Caki2 (cell line): ENCODE measurements around the gene LY6G6F. TPM values are rescaled to one million over a fixed set of nuclear protein-coding genes. Genes with fewer than 3 reads are reported as not detected.
"Not testable (repeated sequence)": the region's sequence is repeated elsewhere in the genome, so short reads cannot be mapped to it uniquely, and the experiment has no call there.

ENCODE experiments used
- DNase-seq: peaks from one replicate; pipeline ENCODE4 v3.0.0-alpha.2; 2015; ENCODE audit warnings: low read depth
- in situ Hi-C: cut with HindIII; loops from 2 replicates; pipeline ENCODE4 v1.10.0; 2016; ENCODE audit warnings: low sequenced_read_pairs, low pct_unique_long_range_greater_than_20kb, mixed read lengths
- total RNA-seq: library from RNA; depleted of rRNA; stranded (reverse); fragments of >200 nt; shearing (Covaris generic); gene quantifications from 2 replicates; pipeline ENCODE4 v1.2.3, GENCODE V29; 2014; ENCODE audit warnings: low replicate concordance

LY6G6F gene
- total RNA-seq, 1 experiment from 2014 or later = not detected

DNA sequence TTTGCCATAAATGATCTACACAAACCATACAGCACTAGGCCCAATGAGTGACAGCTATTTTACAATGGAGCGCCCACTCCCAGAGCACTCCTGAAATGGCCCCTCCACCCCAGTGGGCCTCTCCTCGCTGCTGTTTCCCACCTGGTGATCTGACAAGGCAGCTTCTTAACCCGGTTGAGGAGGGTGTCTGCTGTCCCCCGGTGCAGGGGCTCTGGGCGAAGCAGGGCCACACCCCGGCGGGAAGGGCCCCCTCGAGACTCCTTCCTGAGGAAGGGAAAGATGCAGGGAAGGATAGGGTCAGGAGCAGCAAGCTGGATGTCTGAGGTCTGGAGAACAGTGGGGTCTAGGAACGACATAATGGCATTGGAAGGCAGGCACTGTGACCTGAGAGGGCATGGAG is 13.8 kb upstream of the LY6G6F start:
- in situ Hi-C loops = no loop called here
- no peak for DNase-seq

DNA sequence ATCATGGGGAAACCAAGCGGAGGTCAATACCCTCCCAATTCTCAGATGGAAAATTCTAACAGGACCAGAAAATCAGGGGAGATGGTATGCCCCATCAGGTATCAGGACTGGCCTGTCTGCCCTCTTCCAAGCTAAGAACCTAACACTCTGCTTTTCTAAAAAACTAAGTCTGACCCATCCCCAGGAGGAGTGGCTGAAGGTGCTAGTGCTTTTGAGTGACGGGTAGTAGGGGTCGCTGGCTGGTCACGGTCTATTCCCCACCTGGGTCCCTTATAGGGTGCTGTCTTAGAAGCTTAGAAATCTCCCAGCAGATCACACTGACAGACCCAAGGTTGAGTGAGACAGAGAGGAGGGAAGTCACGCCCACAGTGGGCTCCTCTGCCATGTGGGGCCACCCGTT is 13.1 kb upstream of the LY6G6F start:
- DNase-seq = no peak
- in situ Hi-C loops = no loop called here

DNA sequence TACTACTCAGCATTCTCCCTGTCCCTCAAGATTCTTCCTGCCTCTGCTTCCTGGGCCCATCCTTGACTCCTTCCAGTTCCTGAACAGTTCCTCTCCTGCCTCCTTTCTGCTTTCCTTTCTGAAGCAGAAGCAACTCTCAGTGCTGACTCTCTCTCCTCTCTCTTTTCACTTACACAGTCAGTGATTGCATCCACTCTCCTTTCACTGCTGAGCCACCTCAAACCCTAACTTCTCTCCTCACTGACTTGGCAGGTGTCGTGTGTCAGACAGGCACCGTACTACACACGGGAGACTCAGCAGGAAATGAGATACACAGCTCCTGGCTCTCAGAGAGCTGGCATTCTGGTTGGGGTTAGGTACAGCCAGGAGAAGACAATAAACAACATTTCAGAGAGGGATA is 9.1 kb upstream of the LY6G6F start:
- DNase-seq = no peak
- in situ Hi-C loops = no loop called here

DNA sequence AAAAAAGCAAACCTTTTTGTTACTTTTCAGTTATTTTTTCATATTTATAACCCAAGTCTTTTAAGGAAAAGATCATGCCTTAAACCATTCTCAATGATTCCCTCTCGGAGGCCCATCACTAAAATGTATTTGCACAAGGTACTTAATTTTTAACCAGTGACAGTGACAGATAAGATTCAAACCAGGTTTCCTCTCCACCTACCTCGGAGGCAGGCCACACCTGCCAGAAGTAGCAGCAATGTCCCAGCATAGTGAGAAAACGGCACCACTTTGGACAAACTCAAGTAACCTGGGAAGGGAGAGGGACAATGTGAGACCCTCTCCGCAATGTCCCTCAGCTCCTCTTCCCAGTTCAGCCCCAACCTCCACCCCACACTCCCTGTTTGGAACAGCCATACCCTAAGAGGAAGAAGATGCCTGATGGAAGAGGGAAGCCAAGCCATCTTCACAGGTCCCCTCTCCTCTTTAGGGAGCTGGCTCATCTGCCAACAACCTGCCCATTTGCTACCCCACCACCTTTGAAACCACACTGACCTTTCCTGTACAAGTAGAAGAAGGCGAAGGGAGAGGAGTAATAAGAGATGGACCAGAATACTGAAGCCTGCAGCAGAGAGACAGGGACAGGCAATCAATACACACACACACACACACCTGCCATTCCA is 5.8 kb upstream of the LY6G6F start:
- in situ Hi-C loops = no loop called here
- DNase-seq = no peak

DNA sequence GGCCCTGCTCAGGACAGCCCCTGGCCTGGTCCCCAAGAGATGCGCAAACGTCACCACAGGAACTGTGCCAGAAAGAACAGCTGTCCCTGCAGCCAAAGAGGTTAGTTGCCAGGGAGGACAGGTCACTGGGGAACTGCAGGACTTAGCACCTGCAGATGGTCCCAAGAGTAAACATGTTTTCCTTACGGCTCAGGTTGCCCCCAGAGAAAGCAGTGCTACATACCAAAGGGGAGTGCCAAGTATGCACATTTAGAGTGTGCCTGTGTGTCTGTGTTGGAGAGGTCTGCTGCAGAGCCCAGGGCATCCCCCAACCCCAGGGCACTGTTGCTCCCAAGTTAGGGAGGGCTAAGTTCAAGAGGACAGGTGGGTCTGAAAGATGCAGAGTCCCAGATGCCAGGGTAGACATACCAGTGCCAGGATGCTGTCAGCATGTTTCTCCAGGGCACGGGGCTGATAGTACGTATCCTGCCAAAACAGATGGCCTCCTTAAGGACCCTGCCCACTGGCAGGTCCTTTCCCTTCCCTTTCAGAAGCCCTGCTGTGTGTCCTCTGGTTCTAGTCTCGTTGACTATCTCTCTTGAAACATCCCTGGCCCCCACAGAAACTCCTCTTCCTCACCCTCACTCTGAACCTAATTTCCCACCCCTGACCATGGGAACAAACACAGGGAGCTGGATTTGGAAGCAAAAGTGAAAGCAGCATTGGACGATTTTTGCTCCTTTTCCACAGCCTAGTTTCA is 4.8 kb upstream of the LY6G6F start:
- in situ Hi-C loops = no loop called here
- DNase-seq = no peak

DNA sequence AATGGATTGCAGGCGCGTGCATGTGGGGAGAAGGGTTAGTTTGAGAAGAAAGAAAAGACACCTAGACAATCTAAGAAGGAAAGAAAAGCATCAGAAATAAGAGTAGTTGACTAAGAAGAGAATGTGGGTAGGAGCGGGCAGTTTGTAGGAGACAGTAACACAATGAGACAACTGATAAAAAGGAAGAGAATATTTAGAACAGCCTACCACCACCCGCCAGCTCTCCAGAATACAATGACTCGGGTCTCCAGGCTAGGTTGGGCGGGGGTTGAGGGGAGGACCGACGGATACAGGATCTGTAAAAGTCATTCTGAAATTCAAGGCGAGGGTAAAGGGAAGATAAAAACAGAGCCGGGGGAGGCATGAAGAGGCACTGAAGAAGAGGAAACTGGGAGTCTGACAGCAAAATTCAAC is 4.3 kb upstream of the LY6G6F start:
- in situ Hi-C loops = no loop called here
- DNase-seq = no peak

DNA sequence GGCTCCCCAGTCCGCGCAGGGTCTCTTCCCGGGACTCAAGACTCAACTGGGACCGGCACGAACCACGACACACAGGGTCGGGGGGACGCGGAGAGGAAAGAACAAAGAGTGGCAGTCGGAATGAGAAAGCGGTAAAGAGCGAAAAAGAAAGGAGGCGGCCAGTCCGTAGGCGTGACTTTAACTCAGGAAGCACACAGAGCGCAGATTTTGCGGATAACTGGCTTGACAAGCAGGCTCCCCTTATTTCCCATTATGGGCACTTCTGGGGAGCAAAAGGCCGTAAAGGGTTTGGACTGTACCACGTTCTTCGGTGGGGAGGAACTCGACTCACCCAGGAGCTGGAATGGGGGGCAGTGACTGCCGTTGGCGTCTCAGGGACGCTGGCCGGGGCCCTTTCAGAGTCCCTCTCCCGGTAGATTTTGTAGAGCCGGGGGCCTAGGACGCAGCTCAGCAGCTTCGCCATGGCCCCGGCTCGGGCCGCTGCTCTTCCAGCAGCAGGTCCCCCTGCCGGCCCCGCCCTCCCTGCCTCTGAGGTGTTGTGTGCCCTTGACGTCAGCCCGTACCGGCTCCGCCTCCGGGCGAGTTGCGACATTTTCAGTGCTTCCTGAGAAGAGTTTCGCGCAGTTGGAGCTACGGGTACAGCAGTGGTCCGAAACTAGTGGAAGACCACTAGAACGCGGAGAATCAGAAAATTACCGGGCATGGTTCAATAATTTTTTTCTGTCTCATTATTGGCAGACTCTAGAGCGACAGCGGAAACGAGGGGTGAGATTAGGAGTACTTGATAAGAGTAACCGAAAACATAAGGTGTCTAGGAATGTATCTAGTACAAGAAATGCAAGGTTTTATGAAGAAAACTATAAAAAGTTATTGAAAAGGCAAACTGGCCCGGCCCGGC is 3.6 kb upstream of the LY6G6F start, which contains the start of gene ABHD16A:
Gene ABHD16A, minus strand, starts transcription at position 506 of the 898 bp plus-strand sequence. Its CDS starts 43 bp downstream, at position 463.
- in situ Hi-C loops = no loop called here
- DNase-seq = peak; percentile 94

DNA sequence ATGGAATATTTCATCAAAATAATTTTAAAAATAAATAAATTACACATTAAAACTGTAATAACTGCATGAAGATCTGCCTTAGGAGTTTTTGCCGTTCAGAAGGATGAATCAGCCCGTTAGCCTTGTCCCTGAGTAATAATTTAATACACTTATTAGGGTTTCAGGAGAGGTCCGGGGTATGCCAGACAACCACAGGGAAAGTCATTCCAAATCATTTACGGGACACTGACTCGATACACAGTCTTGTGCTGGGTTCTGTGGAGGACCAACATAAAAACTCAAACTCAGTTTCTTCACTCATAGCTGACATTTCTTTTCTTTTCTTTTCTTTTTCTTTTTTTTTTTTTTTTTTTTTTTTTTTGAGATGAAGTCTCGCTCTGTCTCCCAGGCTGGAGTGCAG is 735 bp upstream of the LY6G6F start:
- in situ Hi-C loops = no loop called here
- DNase-seq = no peak

DNA sequence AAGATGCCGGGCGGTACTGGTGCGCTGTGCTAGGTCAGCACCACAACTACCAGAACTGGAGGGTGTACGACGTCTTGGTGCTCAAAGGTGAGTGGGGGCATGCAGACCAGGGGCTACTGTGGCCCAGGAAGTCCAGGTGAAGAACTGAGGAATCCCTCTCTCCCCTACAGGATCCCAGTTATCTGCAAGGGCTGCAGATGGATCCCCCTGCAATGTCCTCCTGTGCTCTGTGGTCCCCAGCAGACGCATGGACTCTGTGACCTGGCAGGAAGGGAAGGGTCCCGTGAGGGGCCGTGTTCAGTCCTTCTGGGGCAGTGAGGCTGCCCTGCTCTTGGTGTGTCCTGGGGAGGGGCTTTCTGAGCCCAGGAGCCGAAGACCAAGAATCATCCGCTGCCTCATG is 1.0 kb downstream of the LY6G6F start:
- DNase-seq = no peak
- in situ Hi-C loops = no loop called here

DNA sequence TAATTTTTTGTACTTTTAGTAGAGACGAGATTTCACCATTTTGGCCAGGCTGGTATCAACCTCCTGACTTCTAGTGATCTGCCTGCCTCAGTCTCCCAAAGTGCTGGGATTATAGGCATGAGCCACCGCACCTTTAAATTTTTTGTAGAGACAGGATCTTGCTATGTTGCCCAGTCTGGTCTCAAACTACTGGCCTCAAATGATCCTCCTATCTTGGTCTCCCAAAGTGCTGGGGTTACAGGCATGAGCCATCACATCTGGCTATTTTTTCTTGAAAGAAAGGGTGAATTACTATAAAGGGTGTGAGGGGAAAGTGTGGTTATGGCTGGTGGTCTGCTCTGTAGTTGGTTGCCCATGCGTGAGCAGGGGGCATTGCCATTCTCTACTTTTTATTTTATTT is 1.6 kb downstream of the LY6G6F start:
- in situ Hi-C loops = no loop called here
- no peak for DNase-seq

DNA sequence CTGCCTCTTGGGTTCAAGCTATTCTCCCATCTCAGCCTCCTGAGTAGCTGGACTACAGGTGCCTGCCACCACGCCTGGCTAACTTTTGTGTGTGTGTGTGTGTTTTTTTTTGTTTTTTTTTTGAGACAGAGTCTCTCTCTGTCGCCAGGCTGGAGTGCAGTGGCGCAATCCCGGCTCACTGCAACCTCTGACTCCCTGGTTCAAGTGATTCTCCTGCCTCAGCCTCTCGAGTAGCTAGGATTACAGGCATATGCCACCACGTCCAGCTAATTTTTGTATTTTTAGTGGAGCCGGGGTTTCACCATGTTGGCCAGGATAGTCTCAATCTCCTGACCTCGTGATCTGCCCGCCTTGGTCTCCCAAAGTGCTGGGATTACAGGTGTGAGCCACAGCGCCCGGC is 2.5 kb downstream of the LY6G6F start:
- DNase-seq, in situ Hi-C loops: not testable (repeated sequence)

DNA sequence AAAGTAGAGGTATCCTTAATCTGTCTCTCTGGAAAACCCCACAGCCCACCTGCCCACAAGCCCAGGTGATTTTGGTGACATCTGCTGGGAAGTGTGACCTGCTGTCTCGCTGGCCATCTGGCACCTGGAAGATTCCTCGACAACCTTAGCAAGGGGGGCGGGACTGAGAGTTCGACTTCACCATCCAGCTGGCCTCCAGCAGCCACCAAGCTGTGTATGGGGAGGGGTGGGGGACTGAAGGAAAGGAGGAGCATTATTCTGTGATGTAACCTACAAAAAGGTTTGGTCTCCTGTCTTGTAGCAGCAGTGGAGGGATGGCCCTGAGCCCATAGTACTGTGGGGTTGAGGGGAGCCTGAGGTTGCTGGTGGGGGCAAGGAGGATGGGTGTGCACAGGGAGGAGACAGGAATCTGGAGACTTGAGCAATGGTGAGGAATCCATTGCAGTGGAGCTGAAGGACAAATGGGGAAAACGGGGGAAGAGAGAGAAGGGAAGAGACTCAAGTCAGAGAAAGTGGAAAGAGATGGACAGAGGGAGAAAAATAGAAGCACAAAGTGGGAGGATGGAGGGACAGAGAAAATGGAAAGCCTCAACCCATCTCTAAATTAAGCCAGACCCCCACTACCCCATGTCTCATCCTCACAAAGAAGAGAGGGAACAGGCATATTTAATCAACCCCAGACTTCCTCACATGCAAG is 4.0 kb downstream of the LY6G6F start:
- in situ Hi-C loops = no loop called here
- DNase-seq = no peak

DNA sequence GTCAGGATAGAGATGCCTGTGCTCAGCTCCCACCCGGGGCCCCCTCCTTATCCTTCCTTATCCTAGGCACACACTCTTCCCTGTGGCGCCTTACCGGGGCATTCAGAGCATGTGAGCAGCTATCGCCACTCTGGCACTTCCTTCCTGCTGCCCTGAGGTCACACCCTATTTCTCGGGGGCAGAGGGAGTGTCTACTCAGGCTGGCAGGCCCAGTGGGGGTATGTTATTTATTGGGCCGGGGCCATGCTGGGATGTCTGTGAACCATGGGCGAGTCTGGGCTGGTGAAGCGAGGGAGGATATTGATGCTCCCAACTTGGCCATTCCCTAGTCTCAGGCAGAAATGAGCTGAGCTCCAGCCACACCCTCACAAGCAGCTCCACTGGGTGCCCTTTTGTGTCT is 4.6 kb downstream of the LY6G6F start:
- in situ Hi-C loops = no loop called here
- no peak for DNase-seq

DNA sequence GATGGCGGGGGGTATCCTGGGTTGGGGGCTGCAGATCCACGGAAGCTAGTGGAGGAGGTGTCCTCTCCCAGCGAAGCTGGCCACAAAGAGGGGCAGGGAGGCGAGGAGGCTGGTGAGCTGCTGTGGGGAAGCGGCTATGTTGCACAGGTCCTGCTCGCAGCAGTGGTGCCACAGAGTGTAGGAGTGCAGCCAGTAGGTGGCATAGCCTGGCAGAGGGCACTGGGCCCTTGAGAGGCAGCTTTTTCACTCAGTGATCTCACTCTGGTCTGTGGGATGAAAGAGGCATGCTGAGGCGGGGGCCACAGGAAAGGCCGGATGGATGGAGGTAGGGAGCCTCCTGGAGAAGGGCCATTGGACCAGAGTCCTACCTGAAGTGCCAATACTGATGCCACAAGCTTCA is 5.6 kb downstream of the LY6G6F start:
- in situ Hi-C loops = no loop called here
- no peak for DNase-seq

DNA sequence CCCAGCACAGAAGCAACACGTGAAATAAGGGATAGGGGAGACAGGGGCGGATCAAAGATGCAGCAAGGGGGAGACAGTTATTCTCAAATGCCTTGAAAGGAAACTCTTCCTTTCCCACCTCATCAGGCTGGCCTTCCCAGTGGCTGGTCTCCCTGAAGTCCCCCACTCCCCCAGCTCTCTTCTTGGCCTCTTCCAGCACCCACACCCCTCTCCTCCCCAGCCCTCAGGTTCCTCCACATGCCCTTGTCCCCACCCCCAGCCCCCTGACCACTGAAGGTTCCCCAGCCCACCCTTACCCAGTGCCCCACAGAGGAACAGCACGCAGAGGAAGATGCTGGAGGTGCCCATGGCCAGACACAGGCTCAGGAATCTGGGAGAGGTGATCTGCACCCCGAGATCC is 6.8 kb downstream of the LY6G6F start:
- DNase-seq = no peak
- in situ Hi-C loops = no loop called here

DNA sequence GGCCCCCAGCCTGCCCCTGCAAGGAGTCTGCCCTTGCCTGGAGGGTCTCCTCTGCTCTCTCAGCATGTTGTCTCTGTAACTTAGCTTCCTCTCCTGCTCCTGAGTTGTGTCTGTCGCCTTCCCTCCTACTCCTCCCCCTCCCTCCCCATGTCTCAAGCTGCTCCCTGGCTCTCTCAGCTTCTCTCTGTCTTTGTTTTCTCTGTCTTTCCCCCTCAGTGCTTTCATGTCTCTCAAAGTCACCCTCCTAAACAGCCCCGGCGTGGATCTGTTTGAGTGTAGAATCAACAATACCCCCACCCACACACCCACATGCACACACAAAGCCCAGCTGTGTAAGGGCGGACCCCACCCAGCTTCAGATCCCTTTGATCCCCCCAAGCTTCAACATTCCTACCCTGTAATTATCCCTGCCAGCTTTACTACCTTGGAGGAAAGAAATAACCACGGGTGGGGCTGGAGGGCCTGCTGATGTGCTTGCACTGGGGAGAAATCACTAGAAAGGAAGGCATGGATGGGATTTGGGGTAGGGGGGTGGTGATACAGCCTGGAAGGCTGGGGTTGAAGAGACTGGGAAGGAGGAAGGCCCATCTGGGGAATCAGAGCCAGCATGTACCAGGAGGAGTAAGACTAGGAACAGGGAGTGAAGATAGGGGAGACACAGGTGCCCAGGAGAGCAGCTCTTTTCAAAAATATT is 7.5 kb downstream of the LY6G6F start:
- DNase-seq = no peak
- in situ Hi-C loops = no loop called here

DNA sequence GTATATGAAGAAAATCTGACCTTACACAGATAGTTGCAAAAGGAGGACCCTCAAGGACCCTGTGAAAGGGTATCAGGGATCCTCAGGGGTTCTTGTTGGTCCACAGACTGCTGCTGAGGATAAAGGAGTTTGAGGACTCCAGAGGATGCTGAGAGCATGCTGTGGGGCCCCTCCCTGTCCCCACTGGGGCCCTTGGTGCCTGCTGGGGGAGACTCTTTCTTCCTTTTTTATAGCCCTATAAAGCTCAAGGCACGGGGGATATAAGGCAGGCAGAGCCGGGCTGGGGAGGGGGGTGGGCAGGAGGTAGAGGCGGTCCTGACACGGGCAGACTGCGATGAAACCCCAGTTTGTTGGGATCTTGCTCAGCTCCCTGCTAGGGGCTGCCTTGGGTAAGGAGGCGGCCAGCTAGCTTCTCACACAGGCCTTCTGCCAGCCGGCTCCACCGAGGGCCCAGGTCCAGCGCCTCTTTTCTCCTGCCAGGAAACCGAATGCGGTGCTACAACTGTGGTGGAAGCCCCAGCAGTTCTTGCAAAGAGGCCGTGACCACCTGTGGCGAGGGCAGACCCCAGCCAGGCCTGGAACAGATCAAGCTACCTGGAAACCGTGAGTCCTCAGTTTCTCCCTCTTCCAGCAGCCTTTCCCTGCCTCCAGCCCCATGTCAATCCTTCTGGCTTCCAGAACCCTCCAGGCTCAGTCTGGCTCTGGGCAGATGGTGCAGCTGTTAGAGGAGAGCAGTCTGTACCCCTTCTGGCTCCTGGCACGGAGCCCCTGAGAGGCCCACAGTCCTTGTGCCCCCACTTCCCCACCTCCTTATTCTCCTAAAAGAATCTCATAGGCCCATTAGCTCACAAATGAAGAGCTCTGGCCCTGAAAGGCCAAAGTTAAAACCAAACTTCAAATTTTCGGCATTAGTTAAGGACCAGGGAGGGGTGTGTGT is 8.6 kb downstream of the LY6G6F start, which contains the start of gene LY6G6D:
Gene LY6G6D, plus strand, starts transcription at position 327 of the 937 bp plus-strand sequence. Its CDS starts 8 bp downstream, at position 335.
- in situ Hi-C loops = no loop called here

More for the DNA sequence above, 8.6 kb downstream of the LY6G6F start, which contains the start of gene LY6G6D:
- no peak for DNase-seq
